Neural cell (in vitro differentiated cells): Measurements from ENCODE around the gene SPON2. TPM values are rescaled to one million over a fixed set of nuclear protein-coding genes. Genes with fewer than 3 reads are reported as not detected.

Source experiments
- H2AFZ ChIP-seq: fragments of 200-600, 300-800 bp; sonication (generic), shearing (Covaris generic); 2 replicates; pipeline ENCODE4 v1.6.0; 2014; ENCODE audit warnings: low read depth, mild to moderate bottlenecking, antibody characterized with exemption, low read length, moderate library complexity
- H3F3A ChIP-seq: fragments of 200-600 bp; shearing (Covaris generic); 2 replicates; pipeline ENCODE4 v1.6.1; 2016; ENCODE audit warnings: mild to moderate bottlenecking, moderate library complexity, mixed read lengths, antibody characterized with exemption, low read length; ENCODE audit not compliant: insufficient read depth, poor library complexity, severe bottlenecking
- H3K27ac ChIP-seq: fragments of 200-600, 300-800 bp; sonication (generic), shearing (Covaris generic); 2 replicates; pipeline ENCODE4 v1.5.1; 2014; ENCODE audit warnings: mild to moderate bottlenecking, low read length, moderate library complexity
- H3K27me3 ChIP-seq: fragments of 300-800, 200-600 bp; sonication (generic), shearing (Covaris generic); 2 replicates; pipeline ENCODE4 v1.6.0; 2014; ENCODE audit warnings: mild to moderate bottlenecking, low read depth, low read length, moderate library complexity; ENCODE audit not compliant: insufficient read depth
- H3K36me3 ChIP-seq: fragments of 300-800, 200-600 bp; sonication (generic), shearing (Covaris generic); 2 replicates; pipeline ENCODE4 v1.5.1; 2014; ENCODE audit warnings: mild to moderate bottlenecking, antibody characterized with exemption, low read length, moderate library complexity; ENCODE audit not compliant: insufficient read depth
- H3K4me2 ChIP-seq: fragments of 300-800, 200-600 bp; sonication (generic), shearing (Covaris generic); 2 replicates; pipeline ENCODE4 v1.6.0; 2014; ENCODE audit warnings: mild to moderate bottlenecking, low read length
- H3K4me3 ChIP-seq: fragments of 300-800, 200-600 bp; sonication (generic), shearing (Covaris generic); 2 replicates; pipeline ENCODE4 v1.5.1; 2014; ENCODE audit warnings: mild to moderate bottlenecking, low read length, moderate library complexity
- H3K79me2 ChIP-seq: fragments of 200-600 bp; shearing (Covaris generic); replicated peaks from 2 replicates; pipeline ENCODE4 v1.6.0; 2014; ENCODE audit warnings: mild to moderate bottlenecking, low read length, moderate library complexity; ENCODE audit not compliant: insufficient read depth
- H3K9ac ChIP-seq: fragments of 300-800, 200-600 bp; sonication (generic), shearing (Covaris generic); 2 replicates; pipeline ENCODE4 v1.6.1; 2016; ENCODE audit warnings: mild to moderate bottlenecking, low read length, mixed read lengths
- H3K9me2 ChIP-seq: fragments of 200-600 bp; shearing (Covaris generic); 2 replicates; pipeline ENCODE4 v1.6.1; 2016; ENCODE audit warnings: mild to moderate bottlenecking, low read length, mixed read lengths; ENCODE audit not compliant: insufficient read depth
- H3K9me3 ChIP-seq: fragments of 200-600, 300-800 bp; sonication (generic), shearing (Covaris generic); 2 replicates; pipeline ENCODE4 v1.6.1; 2016; ENCODE audit warnings: mild to moderate bottlenecking, mixed run types, low read length, moderate library complexity, mixed read lengths
- H4K20me1 ChIP-seq: fragments of 200-600 bp; shearing (Covaris generic); 2 replicates; pipeline ENCODE4 v1.6.1; 2016; ENCODE audit warnings: mild to moderate bottlenecking, mixed run types; ENCODE audit not compliant: insufficient read depth
- EP300 ChIP-seq: fragments of 450-650 bp; conservative IDR thresholded peaks from 2 replicates; pipeline ENCODE4 v1.6.1; 2014; ENCODE audit warnings: antibody characterized with exemption, mild to moderate bottlenecking, moderate library complexity; ENCODE audit not compliant: poor library complexity, severe bottlenecking
- EZH2 ChIP-seq: fragments of 200-600, 300-800 bp; shearing (Covaris generic), sonication (generic); IDR thresholded peaks from 2 replicates; pipeline ENCODE4 v1.6.1; 2014; ENCODE audit warnings: antibody characterized with exemption, low read length, borderline replicate concordance, mild to moderate bottlenecking; ENCODE audit not compliant: insufficient read depth, poor library complexity, severe bottlenecking
- MXI1 ChIP-seq: fragments of 450-650 bp; conservative IDR thresholded peaks from 2 replicates; pipeline ENCODE4 v1.6.1; 2014; ENCODE audit warnings: antibody characterized with exemption, mild to moderate bottlenecking; ENCODE audit not compliant: poor library complexity, severe bottlenecking
- POLR2AphosphoS5 ChIP-seq: IDR thresholded peaks from 2 replicates; pipeline ENCODE4 v1.6.1; 2012
- RAD21 ChIP-seq: fragments of 450-650 bp; conservative IDR thresholded peaks from 2 replicates; pipeline ENCODE4 v1.6.1; 2014; ENCODE audit warnings: antibody characterized with exemption, mild to moderate bottlenecking, moderate library complexity
- SMC3 ChIP-seq: fragments of 450-650 bp; conservative IDR thresholded peaks from 2 replicates; pipeline ENCODE4 v1.6.1; 2014; ENCODE audit warnings: antibody characterized with exemption, mild to moderate bottlenecking, moderate library complexity; ENCODE audit not compliant: poor library complexity
- TAF1 ChIP-seq: IDR thresholded peaks from 2 replicates; pipeline ENCODE4 v1.6.1; 2012; ENCODE audit warnings: low read depth
- polyA plus RNA-seq: library from polyadenylated mRNA; depleted of rRNA; stranded (reverse); fragments of >200 nt; gene quantifications from 2 replicates; pipeline ENCODE4 v1.2.3, GENCODE V29; 2014
- TF ChIP-seq, protein P1 (sequence below): IDR thresholded peaks from 2 replicates; pipeline ENCODE4 v1.6.1; 2012; ENCODE audit warnings: borderline replicate concordance
- TF ChIP-seq, protein P2 (sequence below): fragments of 450-650 bp; IDR thresholded peaks from 2 replicates; pipeline ENCODE4 v1.5.1; 2014; ENCODE audit warnings: antibody characterized with exemption, mild to moderate bottlenecking, moderate library complexity; ENCODE audit not compliant: poor library complexity, severe bottlenecking

The SPON2 gene
- polyA plus RNA-seq, 1 donor from 2014 or later = 0.57 TPM

DNA sequence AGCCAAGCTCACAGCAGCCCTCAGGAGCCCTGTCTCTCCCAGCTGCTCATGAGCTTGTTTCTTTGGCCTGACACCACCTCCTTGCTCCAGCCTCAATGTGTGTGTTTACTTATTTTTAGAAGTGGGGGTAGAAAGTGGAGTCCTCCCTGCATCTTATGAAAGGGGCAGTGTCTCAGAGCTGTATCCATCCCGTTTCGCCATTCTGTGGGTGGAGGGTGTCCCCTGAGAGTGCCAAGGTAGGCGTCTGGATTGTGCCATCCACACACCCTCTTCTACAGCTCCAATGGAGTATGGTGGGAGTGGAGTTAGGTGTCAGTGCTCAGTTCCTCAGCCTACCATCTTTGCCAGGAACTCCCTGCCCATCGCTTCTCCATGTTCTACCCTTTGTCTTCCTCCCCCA is 8.3 kb downstream of the SPON2 start:
- H3K4me2 ChIP-seq = no peak overlapping the region
- no peak for TF ChIP-seq RAD21
- TF ChIP-seq, protein P1, sequence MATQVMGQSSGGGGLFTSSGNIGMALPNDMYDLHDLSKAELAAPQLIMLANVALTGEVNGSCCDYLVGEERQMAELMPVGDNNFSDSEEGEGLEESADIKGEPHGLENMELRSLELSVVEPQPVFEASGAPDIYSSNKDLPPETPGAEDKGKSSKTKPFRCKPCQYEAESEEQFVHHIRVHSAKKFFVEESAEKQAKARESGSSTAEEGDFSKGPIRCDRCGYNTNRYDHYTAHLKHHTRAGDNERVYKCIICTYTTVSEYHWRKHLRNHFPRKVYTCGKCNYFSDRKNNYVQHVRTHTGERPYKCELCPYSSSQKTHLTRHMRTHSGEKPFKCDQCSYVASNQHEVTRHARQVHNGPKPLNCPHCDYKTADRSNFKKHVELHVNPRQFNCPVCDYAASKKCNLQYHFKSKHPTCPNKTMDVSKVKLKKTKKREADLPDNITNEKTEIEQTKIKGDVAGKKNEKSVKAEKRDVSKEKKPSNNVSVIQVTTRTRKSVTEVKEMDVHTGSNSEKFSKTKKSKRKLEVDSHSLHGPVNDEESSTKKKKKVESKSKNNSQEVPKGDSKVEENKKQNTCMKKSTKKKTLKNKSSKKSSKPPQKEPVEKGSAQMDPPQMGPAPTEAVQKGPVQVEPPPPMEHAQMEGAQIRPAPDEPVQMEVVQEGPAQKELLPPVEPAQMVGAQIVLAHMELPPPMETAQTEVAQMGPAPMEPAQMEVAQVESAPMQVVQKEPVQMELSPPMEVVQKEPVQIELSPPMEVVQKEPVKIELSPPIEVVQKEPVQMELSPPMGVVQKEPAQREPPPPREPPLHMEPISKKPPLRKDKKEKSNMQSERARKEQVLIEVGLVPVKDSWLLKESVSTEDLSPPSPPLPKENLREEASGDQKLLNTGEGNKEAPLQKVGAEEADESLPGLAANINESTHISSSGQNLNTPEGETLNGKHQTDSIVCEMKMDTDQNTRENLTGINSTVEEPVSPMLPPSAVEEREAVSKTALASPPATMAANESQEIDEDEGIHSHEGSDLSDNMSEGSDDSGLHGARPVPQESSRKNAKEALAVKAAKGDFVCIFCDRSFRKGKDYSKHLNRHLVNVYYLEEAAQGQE = no peak
- TF ChIP-seq EZH2 = no peak
- TF ChIP-seq MXI1 = no peak
- TF ChIP-seq, protein P2, sequence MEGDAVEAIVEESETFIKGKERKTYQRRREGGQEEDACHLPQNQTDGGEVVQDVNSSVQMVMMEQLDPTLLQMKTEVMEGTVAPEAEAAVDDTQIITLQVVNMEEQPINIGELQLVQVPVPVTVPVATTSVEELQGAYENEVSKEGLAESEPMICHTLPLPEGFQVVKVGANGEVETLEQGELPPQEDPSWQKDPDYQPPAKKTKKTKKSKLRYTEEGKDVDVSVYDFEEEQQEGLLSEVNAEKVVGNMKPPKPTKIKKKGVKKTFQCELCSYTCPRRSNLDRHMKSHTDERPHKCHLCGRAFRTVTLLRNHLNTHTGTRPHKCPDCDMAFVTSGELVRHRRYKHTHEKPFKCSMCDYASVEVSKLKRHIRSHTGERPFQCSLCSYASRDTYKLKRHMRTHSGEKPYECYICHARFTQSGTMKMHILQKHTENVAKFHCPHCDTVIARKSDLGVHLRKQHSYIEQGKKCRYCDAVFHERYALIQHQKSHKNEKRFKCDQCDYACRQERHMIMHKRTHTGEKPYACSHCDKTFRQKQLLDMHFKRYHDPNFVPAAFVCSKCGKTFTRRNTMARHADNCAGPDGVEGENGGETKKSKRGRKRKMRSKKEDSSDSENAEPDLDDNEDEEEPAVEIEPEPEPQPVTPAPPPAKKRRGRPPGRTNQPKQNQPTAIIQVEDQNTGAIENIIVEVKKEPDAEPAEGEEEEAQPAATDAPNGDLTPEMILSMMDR = no peak
- no peak for TF ChIP-seq TAF1
- no peak for TF ChIP-seq SMC3
- no peak for TF ChIP-seq EP300
- TF ChIP-seq POLR2AphosphoS5 = no peak
- no peaks in the 10 kb centered on the region for H4K20me1 ChIP-seq
- H3K27me3 ChIP-seq = peaks cover 17% of the 10 kb centered on the region
- no peaks in the 10 kb centered on the region for H3K9me3 ChIP-seq
- no peaks in the 10 kb centered on the region for H3K9me2 ChIP-seq
- H3K9ac ChIP-seq = no peak overlapping the region
- H3K4me3 ChIP-seq = no peak overlapping the region
- no peaks in the 10 kb centered on the region for H3F3A ChIP-seq
- H2AFZ ChIP-seq = no peak overlapping the region
- H3K36me3 ChIP-seq = no peaks in the 10 kb centered on the region
- H3K27ac ChIP-seq = no peak overlapping the region
- no peaks in the 10 kb centered on the region for H3K79me2 ChIP-seq

DNA sequence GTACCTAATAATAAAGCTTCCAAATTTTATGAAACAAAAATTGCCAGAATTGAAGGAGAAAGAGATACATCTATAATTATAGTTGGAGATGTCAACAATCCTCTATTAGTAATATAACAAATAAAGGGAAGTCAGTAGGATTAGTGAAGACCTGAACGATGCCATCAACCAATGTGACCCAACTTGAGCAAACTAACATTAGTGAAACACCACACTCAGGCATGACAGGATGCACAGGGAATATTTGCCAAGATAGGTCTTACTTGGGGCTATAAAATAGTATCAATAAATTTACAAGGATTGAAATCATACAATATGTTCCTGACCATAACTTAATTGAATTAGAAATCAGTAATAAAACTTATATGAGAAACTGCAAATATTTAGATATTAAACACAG is 12.0 kb downstream of the SPON2 start:
- peaks cover 4% of the 10 kb centered on the region for H3K27me3 ChIP-seq
- no peak overlapping the region for H3K9ac ChIP-seq
- H3K4me2 ChIP-seq = no peak overlapping the region
- H3F3A ChIP-seq = no peaks in the 10 kb centered on the region
- H3K4me3 ChIP-seq = no peak overlapping the region
- TF ChIP-seq, protein P2 = no peak
- TF ChIP-seq EP300 = no peak
- no peak for TF ChIP-seq POLR2AphosphoS5
- TF ChIP-seq SMC3 = no peak
- no peak for TF ChIP-seq MXI1
- TF ChIP-seq RAD21 = no peak
- no peak for TF ChIP-seq EZH2
- TF ChIP-seq TAF1 = no peak
- TF ChIP-seq, protein P1 = no peak
- peaks cover 9% of the 10 kb centered on the region for H3K9me3 ChIP-seq
- no peak overlapping the region for H3K27ac ChIP-seq
- H3K9me2 ChIP-seq = no peaks in the 10 kb centered on the region
- H4K20me1 ChIP-seq = no peaks in the 10 kb centered on the region
- H2AFZ ChIP-seq = no peak overlapping the region
- no peaks in the 10 kb centered on the region for H3K79me2 ChIP-seq
- H3K36me3 ChIP-seq = no peaks in the 10 kb centered on the region
